Transverse colon (tissue), 4 donors: ENCODE data around the gene SCN9A.

Source experiments
- CTCF ChIP-seq, 5 experiments: fragments of 200-600 bp in 3 of 5; fragments of 450-650 bp in 2 of 5; sonication (generic) in 3 of 5; IDR thresholded peaks; 1 replicate in 2 of 5; 2 replicates in 3 of 5; pipeline ENCODE4 v1.5.1; 2016 to 2017; ENCODE audit warnings: antibody characterized with exemption in 5 of 5, inconsistent platforms in 3 of 5, mild to moderate bottlenecking in 2 of 5, moderate library complexity in 1 of 5
- POLR2A ChIP-seq: fragments of 450-650 bp; IDR thresholded peaks from one replicate; pipeline ENCODE4 v1.6.1; 2016; ENCODE audit warnings: antibody characterized with exemption, mild to moderate bottlenecking, moderate library complexity
- POLR2AphosphoS5 ChIP-seq, 3 donors: sonication (generic); formaldehyde crosslinking; IDR thresholded peaks; one replicate each; pipeline ENCODE4 v1.6.1; 2016; ENCODE audit warnings: antibody characterized with exemption in 3 of 3

- no peak for TF ChIP-seq CTCF (IDR thresholded peaks at IDR 0.05)
- no peak for TF ChIP-seq POLR2A
- TF ChIP-seq POLR2AphosphoS5 (IDR thresholded peaks at IDR 0.05) = no peak
These were observed 220.9 kb downstream of the SCN9A start for GRCh38 chr2:166154685-166155338.
